ENCODE measurements around the gene LEPR. TPM values are rescaled to one million over a fixed set of nuclear protein-coding genes. Genes with fewer than 3 reads are reported as not detected.

The LEPR gene
- total RNA-seq, 1 experiment from 2014 or later: 1.6 TPM

- peaks cover 8% of the 10 kb centered on the region for H3K36me3 ChIP-seq (ENCODE audit: insufficient read depth, low read length, poor library complexity, severe bottlenecking)
- H3K9me3 ChIP-seq (ENCODE audit: low read depth, low read length, poor library complexity, severe bottlenecking): no peaks in the 10 kb centered on the region
- H3K27ac ChIP-seq (ENCODE audit: low read depth, low read length, poor library complexity, severe bottlenecking): no peak overlapping the region
- peaks cover 1% of the 10 kb centered on the region for H3K4me1 ChIP-seq (ENCODE audit: insufficient read depth, low read length, poor library complexity, severe bottlenecking)
- no TSS peak for BruUV-seq (replicated peaks)
- intact Hi-C loops (cut with micrococcal nuclease; ENCODE audit: unreplicated experiment): loop anchor here (5.0 kb wide), 1 partner anchor 172 kb away; no protein-coding TSS in a partner anchor
- POLR2A ChIA-PET (ENCODE audit: low non-redundant PET): no interaction called here
- CTCF ChIA-PET: no interaction called here
- no peaks in the 10 kb centered on the region for H3K27me3 ChIP-seq (replicated peaks; ENCODE audit: insufficient read depth, low read depth, low read length, poor library complexity)
- H3K4me3 ChIP-seq (ENCODE audit: low read depth, low read length, poor library complexity, severe bottlenecking): no peak overlapping the region
- TF ChIP-seq EZH2 (IDR thresholded peaks at IDR 0.05; ENCODE audit: borderline replicate concordance, low read depth, low read length, poor library complexity, severe bottlenecking): no peak
- TF ChIP-seq CTCF (conservative IDR thresholded peaks at IDR 0.05; ENCODE audit: low read depth, low read length): no peak
- DNase-seq (ENCODE audit: low spot score): no peak
These were observed 4.1 kb downstream of the LEPR start for GRCh38 chr1:65424573-65424889.

- no peak for TF ChIP-seq CTCF (conservative IDR thresholded peaks at IDR 0.05; ENCODE audit: low read depth, low read length)
- TF ChIP-seq EZH2 (IDR thresholded peaks at IDR 0.05; ENCODE audit: borderline replicate concordance, low read depth, low read length, poor library complexity, severe bottlenecking): no peak
- Histone ChIP-seq H3K27ac (ENCODE audit: low read depth, low read length, poor library complexity, severe bottlenecking) (no peak overlapping the region), H3K36me3 (ENCODE audit: insufficient read depth, low read length, poor library complexity, severe bottlenecking) (peaks cover 8% of the 10 kb centered on the region), H3K27me3 (replicated peaks; ENCODE audit: insufficient read depth, low read depth, low read length, poor library complexity) (no peaks in the 10 kb centered on the region), H3K4me3 (ENCODE audit: low read depth, low read length, poor library complexity, severe bottlenecking) (no peak overlapping the region), H3K4me1 (ENCODE audit: insufficient read depth, low read length, poor library complexity, severe bottlenecking) (no peaks in the 10 kb centered on the region), H3K9me3 (ENCODE audit: low read depth, low read length, poor library complexity, severe bottlenecking) (no peaks in the 10 kb centered on the region)
- CTCF ChIA-PET: no interaction called here
- no TSS peak for BruUV-seq (replicated peaks)
- POLR2A ChIA-PET (ENCODE audit: low non-redundant PET): no interaction called here
- DNase-seq (ENCODE audit: low spot score): no peak
- intact Hi-C loops (cut with micrococcal nuclease; ENCODE audit: unreplicated experiment): no loop called here
These were observed 4.5 kb downstream of the LEPR start for GRCh38 chr1:65425006-65425405.

- Histone ChIP-seq H3K4me3 (ENCODE audit: low read depth, low read length, poor library complexity, severe bottlenecking) (no peak overlapping the region), H3K9me3 (ENCODE audit: low read depth, low read length, poor library complexity, severe bottlenecking) (no peaks in the 10 kb centered on the region), H3K36me3 (ENCODE audit: insufficient read depth, low read length, poor library complexity, severe bottlenecking) (peaks cover 8% of the 10 kb centered on the region), H3K27me3 (replicated peaks; ENCODE audit: insufficient read depth, low read depth, low read length, poor library complexity) (no peaks in the 10 kb centered on the region), H3K4me1 (ENCODE audit: insufficient read depth, low read length, poor library complexity, severe bottlenecking) (no peaks in the 10 kb centered on the region), H3K27ac (ENCODE audit: low read depth, low read length, poor library complexity, severe bottlenecking) (no peak overlapping the region)
- POLR2A ChIA-PET (ENCODE audit: low non-redundant PET): no interaction called here
- no TSS peak for BruUV-seq (replicated peaks)
- intact Hi-C loops (cut with micrococcal nuclease; ENCODE audit: unreplicated experiment): no loop called here
- TF ChIP-seq CTCF (conservative IDR thresholded peaks at IDR 0.05; ENCODE audit: low read depth, low read length) (no peak), EZH2 (IDR thresholded peaks at IDR 0.05; ENCODE audit: borderline replicate concordance, low read depth, low read length, poor library complexity, severe bottlenecking) (no peak)
- CTCF ChIA-PET: no interaction called here
- no peak for DNase-seq (ENCODE audit: low spot score)
These were observed 5.2 kb downstream of the LEPR start for GRCh38 chr1:65425697-65426096.

Data from A673 (cell line).